ENCODE results near the gene ABRACL. TPM values are rescaled to one million over a fixed set of nuclear protein-coding genes. Genes with fewer than 3 reads are reported as not detected.

The ABRACL gene
- total RNA-seq, 1 experiment from 2014 or later: 123 TPM

DNA sequence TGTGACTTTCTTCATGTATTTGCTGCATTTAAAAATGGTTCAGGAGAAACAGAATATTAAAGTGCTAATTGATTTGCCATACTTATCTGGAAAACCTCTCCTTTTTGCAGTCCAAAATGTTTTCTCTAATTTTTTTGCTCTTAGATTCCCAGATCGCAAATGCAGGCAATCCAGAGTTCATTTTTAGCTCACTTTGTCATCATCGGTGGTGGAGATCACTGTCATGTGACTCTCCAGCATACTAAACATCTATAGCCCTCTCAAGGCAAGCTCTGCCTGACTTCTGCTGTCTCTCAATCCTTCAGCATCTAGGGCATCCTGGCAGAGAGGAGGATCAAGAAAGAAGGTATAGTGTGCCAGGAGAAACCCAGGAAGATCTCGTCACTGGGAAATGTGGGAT is 24.8 kb downstream of the ABRACL start:
- Histone ChIP-seq H3K4me2 (ENCODE audit: insufficient read depth, insufficient read length, low read length) (no peak overlapping the region), H3K4ac (ENCODE audit: low read depth, low read length) (no peak overlapping the region), H3K23ac (ENCODE audit: insufficient read length, low read depth, low read length) (no peak overlapping the region), H3K9me3 (ENCODE audit: control insufficient read depth, low read depth, low read length) (no peaks in the 10 kb centered on the region), H3K9ac (ENCODE audit: extremely low read depth, insufficient read length, low read length) (no peak overlapping the region), H2AFZ (ENCODE audit: low read length) (no peak overlapping the region), H3K14ac (ENCODE audit: insufficient read depth, low read length) (no peak overlapping the region), H3K4me1 (ENCODE audit: insufficient read depth, low read length) (no peaks in the 10 kb centered on the region), H3K23me2 (ENCODE audit: insufficient read length, low read depth, low read length, poor library complexity, severe bottlenecking) (no peaks in the 10 kb centered on the region), H3K27ac (ENCODE audit: insufficient read length, low read depth, low read length) (no peak overlapping the region), H3K79me2 (ENCODE audit: insufficient read depth, low read length) (no peaks in the 10 kb centered on the region), H2BK5ac (ENCODE audit: insufficient read length, low read length) (no peak overlapping the region), H3T11ph (ENCODE audit: low read length) (no peak overlapping the region), H3K27me3 (ENCODE audit: insufficient read depth, low read length) (no peaks in the 10 kb centered on the region), H4K20me1 (ENCODE audit: control insufficient read depth, insufficient read depth, insufficient read length) (no peaks in the 10 kb centered on the region), H2BK15ac (ENCODE audit: low read depth, low read length) (no peak overlapping the region), H2BK12ac (ENCODE audit: insufficient read length, low read depth, low read length) (no peak overlapping the region), H4K91ac (ENCODE audit: insufficient read length, low read depth, low read length) (no peak overlapping the region), H2AK5ac (ENCODE audit: insufficient read length, low read length) (no peak overlapping the region), H2BK120ac (ENCODE audit: low read depth, low read length, poor library complexity, severe bottlenecking) (no peak overlapping the region), H3K79me1 (ENCODE audit: insufficient read depth, low read depth, low read length, poor library complexity, severe bottlenecking) (no peaks in the 10 kb centered on the region), H4K8ac (replicated peaks; ENCODE audit: insufficient read length, low read depth, low read length) (no peak overlapping the region), H3K18ac (ENCODE audit: insufficient read length, low read depth, low read length) (no peak overlapping the region), H3K56ac (ENCODE audit: insufficient read length, low read depth, low read length) (no peak overlapping the region), H2BK20ac (ENCODE audit: low read depth, low read length, poor library complexity, severe bottlenecking) (no peak overlapping the region), H4K5ac (ENCODE audit: insufficient read length, low read depth, low read length) (no peak overlapping the region)
- H3K4me3 Mint-ChIP-seq: no peak overlapping the region
- no peaks in the 10 kb centered on the region for H3K27me3 Mint-ChIP-seq (ENCODE audit: low read depth)
- H3K9me3 Mint-ChIP-seq: no peaks in the 10 kb centered on the region
- TF ChIP-seq CTCF (conservative IDR thresholded peaks at IDR 0.05): no peak
- no peaks in the 10 kb centered on the region; a peak in 1 of 7 replicates for H3K36me3 Mint-ChIP-seq (ENCODE audit: insufficient read depth in 1 of 3, low read depth in 3 of 3)
- DNase-seq: no peak
- H3K27ac Mint-ChIP-seq: no peak overlapping the region
- WGBS (ENCODE audit: extremely low coverage, insufficient read length, low lambda C conversion rate): no CpG with 5 or more reads among the region's 3 CpGs
- H3K4me1 Mint-ChIP-seq: peaks cover 3 to 7% of the 10 kb centered on the region in 2 experiments; a peak in 2 of 4 replicates
